D721Med (cell line): ENCODE results near the gene GPC6.

Experiments
- DNase-seq: peaks from one replicate; pipeline ENCODE4 v3.0.0; 2011; ENCODE audit warnings: low spot score; ENCODE audit not compliant: insufficient read length
- FAIRE-seq: peaks from 2 replicates; lab custom pipeline; 2011; peaks lifted over from hg19 to GRCh38; lab: Jason Lieb, UNC
- CTCF ChIP-seq: IDR thresholded peaks from 2 replicates; pipeline ENCODE4 v1.5.1; 2012; ENCODE audit warnings: mild to moderate bottlenecking, control low read depth; ENCODE audit not compliant: insufficient read depth; ENCODE audit errors: missing control alignments

The GPC6 gene

GRCh38 chr13:94079876-94080275 lies 853.3 kb downstream of the GPC6 start:
- FAIRE-seq: no peak
- TF ChIP-seq CTCF: no peak
- no peak for DNase-seq

DNA sequence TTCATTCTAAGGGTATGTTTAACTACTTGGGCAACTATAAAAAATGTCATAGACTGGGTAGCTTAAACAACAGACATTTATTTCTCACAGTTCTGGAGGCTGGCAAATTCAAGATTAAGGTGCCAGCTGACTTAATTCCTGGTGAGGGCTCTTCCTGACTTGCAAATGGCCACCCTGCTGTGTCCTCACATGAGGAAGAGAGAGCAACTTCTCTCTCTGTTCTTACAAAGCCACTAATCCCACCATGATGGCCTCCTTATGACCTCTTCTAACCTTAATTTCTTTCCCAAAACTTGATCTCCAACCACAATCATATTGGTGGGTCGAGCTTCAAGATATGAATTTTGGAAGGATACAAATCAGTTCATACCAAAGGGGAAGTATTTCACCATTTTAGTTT lies 853.9 kb downstream of the GPC6 start:
- TF ChIP-seq CTCF: no peak
- no peak for FAIRE-seq
- no peak for DNase-seq

GRCh38 chr13:94087100-94087499 lies 860.5 kb downstream of the GPC6 start:
- no peak for TF ChIP-seq CTCF
- DNase-seq (no peak), FAIRE-seq (no peak)

DNA sequence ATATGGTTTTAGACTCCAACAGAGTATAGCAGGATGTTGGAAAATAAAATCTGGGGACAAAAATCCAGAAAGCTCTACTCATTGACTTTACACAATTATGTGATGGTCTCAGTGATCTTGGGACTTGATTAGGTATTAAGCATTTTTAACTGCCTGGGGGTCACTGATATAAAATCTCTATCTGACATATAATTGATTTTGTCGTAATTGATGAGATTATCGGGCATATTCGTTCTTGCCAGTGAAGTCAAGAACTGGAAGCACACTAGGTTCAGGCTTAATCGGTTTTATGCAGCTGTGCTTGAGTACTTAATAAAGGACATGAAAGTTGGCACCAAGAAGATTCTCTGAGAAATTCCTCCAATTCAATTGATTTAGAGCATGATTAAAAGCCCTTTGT lies 862.1 kb downstream of the GPC6 start:
- DNase-seq (no peak), FAIRE-seq (no peak)
- no peak for TF ChIP-seq CTCF

GRCh38 chr13:94090773-94091480 lies 864.3 kb downstream of the GPC6 start:
- TF ChIP-seq CTCF: no peak
- DNase-seq (no peak), FAIRE-seq (no peak)

GRCh38 chr13:94093652-94094315 lies 867.2 kb downstream of the GPC6 start:
- FAIRE-seq (no peak), DNase-seq (no peak)
- no peak for TF ChIP-seq CTCF
